ENCODE measurements around the gene TMEM208. TPM values are rescaled to one million over a fixed set of nuclear protein-coding genes. Genes with fewer than 3 reads are reported as not detected.

Gene TMEM208
- total RNA-seq, 1 donor from 2014 or later, result 36.8 TPM

GRCh38 chr16:67248401-67249177, 21.7 kb downstream of the TMEM208 start, which contains the start of gene SLC9A5:
SLC9A5 (plus strand) TSS chr16:67248979; CDS start chr16:67249015, 36 bp downstream.
- DNase-seq (ENCODE audit: extremely low read depth, low read depth, low spot score), result no peak

- DNase-seq (ENCODE audit: extremely low read depth, low read depth, low spot score), result no peak
Observed at GRCh38 chr16:67249178-67250044, 22.5 kb downstream of the TMEM208 start.

DNA sequence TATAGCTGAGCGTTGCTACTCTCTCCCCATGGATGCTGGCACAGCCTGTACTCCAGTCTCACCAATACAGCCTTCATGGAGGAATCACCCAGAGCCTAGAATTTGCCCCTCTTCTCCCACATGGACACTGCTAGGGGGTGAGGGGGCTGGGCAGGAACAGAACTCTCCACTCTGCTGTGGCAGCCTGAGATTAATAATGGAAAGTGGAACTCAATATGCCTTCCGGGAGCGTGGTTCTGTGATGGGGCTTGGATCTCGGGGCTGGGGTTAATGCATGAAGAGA, 23.1 kb downstream of the TMEM208 start:
- no peak for DNase-seq (ENCODE audit: extremely low read depth, low read depth, low spot score)

- DNase-seq (ENCODE audit: extremely low read depth, low read depth, low spot score), result no peak
Observed at GRCh38 chr16:67252609-67253497, 25.9 kb downstream of the TMEM208 start.

DNA sequence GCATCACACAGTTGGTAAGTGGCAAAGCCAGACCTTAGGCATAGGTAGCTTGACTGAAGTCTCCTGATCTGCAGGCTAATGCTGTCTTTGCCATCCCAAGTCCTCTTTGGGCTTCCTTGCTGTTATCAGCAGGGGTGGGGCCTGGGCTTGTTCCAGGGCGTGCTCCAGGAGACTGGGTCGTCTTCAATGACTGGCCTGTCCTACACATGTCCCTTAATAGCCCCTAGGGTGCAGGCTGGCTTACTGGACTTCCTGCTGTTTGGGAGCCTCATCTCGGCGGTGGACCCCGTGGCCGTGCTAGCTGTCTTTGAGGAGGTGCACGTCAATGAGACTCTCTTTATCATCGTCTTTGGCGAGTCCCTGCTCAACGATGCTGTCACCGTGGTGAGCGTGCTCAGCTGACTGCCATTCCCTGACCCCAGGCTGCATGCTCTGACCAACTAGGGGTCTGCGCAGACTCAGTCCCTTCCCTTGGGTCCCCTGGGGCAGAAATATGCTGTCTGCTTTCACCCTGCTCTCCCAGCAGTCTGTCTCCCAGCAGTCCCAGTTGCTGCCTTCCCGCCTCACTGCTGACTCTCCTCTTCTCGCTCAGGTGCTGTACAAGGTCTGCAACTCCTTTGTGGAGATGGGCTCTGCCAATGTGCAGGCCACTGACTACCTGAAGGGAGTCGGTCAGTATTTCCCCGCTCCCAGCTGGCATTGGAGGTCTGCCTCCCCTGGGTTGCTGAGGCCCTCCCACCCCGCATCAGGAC, 28.0 kb downstream of the TMEM208 start:
- DNase-seq (ENCODE audit: extremely low read depth, low read depth, low spot score), result no peak

GRCh38 chr16:67255553-67256221, 28.8 kb downstream of the TMEM208 start:
- no peak for DNase-seq (ENCODE audit: extremely low read depth, low read depth, low spot score)

- no peak for DNase-seq (ENCODE audit: extremely low read depth, low read depth, low spot score)
Observed at GRCh38 chr16:67256701-67257230, 29.8 kb downstream of the TMEM208 start.

GRCh38 chr16:67257486-67258160, 30.7 kb downstream of the TMEM208 start:
- no peak for DNase-seq (ENCODE audit: extremely low read depth, low read depth, low spot score)

DNA sequence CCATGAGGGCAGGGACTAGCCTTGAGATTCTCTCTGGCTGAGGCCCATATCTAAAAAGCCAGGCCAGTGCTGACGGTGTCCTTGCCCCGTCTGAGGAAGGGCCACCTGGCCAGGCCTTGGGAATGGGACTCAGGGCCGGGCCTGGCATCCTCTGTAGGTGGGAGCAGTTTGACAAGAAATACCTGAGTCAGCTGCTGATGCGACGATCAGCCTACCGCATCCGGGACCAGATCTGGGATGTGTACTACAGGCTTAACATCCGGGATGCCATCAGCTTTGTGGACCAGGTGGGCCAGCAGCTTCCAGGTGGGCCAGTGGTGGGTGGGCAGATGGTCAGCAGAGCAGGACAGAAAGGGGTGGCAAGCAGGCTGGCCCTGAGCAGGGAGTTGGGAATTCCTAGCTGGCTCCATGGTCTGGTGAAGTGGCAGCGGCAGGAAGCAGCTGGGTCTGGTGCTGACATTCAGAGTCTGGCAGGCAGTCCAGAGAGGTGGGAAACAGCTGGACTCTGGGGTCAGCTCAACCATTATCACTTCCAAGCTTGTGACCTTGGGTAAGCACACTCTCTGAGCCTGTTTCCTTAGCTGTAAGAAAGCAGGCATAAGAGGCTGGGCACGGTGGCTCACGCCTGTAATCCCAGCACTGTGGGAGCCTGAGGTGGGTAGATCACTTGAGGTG, 31.4 kb downstream of the TMEM208 start:
- DNase-seq (ENCODE audit: extremely low read depth, low read depth, low spot score), result no peak

DNA sequence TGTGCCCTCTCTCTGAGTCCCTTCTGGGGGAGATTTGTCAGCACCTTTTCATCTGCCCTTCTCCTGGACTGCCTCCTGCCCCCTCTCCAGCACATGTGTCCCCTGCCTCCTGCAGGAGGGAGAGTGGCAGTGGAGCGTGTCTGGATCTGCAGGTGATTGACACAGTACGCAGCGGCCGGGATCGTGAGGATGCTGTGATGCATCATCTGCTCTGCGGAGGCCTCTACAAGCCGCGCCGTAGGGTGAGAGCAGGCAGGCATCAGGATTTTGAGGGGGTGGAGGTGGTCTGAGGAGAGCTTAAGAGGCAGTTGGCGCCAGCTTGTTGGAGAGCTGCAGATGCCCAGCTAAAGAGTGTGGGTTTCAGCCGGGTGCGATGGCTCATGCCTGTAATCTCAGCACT, 32.8 kb downstream of the TMEM208 start:
- DNase-seq (ENCODE audit: extremely low read depth, low read depth, low spot score), result no peak

DNA sequence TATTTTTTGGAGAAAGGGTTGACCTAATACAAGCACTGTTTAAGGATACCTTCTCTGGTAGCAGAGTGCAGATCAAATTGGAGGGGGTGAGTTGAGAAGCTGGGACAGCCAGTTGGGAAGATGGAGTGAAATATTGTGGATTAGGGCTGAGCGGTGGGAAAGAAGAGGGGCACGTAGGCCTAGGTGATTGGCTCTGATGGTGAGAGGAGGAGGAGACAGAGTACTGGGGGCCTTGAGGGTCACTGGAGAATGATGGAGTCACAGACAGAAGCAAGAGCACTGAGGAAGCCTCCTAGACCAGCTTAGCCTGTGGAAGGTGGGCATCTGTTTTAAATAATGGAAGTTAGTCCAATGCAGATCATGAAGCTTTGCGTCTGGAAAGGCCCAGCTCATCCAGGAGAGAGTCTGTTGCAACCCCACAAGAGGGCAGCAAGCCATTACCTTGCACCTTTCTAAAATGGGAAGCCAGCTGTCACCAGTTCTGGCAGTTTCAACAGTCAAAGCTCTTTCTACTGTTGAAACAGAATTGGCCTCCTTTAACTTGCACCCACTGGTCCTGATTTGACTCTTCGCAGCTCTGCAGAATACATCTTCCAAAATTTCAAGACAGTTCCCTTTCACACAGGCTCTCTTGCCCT, 33.6 kb downstream of the TMEM208 start:
- no peak for DNase-seq (ENCODE audit: extremely low read depth, low read depth, low spot score)

DNA sequence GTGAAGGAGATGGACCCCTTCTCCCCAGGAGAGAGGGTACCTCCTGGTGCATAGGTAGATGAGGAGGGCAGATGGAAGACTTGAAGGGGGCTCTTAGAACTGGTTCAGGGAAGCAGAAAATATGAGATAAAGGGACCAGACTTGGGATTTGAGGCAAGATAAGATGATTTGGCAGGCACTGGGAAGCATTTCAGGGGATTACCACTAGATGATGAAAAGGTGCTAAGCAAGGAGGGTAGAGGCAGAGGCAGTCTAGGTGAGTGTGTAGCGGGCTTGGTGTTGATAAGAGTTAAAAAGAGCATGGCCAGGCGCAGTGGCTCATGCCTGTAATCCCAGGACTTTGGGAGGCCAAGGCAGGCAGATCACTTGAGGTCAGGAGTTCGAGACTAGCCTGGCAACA, 36.3 kb downstream of the TMEM208 start:
- DNase-seq (ENCODE audit: extremely low read depth, low read depth, low spot score), result no peak

DNA sequence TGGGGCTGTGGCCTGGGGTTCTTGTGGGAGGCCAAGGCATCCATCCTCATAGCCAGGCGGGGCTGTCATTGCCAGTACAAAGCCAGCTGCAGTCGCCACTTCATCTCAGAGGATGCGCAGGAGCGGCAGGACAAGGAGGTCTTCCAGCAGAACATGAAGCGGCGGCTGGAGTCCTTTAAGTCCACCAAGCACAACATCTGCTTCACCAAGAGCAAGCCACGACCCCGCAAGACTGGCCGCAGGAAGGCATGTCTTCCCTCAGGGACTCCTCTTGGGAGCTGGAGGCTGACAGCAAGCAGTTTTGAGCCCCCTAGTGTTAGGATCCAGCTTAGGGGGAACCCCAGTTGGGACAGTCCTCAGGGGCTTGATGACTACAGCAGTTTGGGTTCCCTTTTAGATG, 37.3 kb downstream of the TMEM208 start:
- DNase-seq (ENCODE audit: extremely low read depth, low read depth, low spot score), result no peak

GRCh38 chr16:67264866-67265265, 37.9 kb downstream of the TMEM208 start:
- DNase-seq (ENCODE audit: extremely low read depth, low read depth, low spot score), result no peak

DNA sequence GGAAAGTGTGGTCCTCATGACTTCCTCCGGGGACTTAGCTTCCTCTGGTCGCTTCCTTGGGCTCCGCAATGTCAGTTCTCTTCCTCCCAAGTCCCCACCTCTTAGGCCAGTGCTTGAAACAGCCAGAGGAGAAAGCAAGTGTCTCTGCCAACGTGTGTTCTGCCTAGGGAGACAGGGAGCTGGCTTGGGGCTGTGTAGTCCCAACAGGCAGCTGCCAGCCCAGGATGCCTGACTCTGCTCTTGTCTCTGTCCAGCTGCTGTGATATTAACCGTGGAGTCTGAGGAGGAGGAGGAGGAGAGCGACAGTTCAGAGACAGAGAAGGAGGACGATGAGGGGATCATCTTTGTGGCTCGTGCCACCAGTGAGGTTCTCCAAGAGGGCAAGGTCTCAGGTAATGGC, 38.9 kb downstream of the TMEM208 start:
- no peak for DNase-seq (ENCODE audit: extremely low read depth, low read depth, low spot score)

- peak; percentile 81 for DNase-seq (ENCODE audit: extremely low read depth, low read depth, low spot score)
Observed at GRCh38 chr16:67268136-67268579, 41.2 kb downstream of the TMEM208 start.

DNA sequence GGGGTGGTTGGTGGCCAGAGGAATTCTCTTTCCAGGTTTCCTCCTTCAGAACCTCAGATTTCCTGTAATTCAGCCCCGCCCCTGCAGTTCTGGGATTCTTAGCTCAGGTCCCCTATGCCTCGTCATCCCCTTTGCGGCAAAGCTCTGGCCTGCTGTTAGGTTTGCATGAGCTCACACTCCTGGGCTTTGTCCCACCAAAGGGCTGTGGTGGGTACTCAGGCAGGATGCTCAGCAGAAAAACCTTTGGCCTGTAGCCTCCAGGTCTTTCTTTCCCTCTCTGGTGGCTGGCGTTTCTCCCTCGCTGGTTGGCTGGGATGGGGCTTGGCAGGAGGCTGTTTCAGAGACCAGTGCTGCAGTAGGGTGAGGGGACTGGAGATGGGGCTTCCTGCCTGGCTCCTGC, 42.8 kb downstream of the TMEM208 start:
- no peak for DNase-seq (ENCODE audit: extremely low read depth, low read depth, low spot score)

DNA sequence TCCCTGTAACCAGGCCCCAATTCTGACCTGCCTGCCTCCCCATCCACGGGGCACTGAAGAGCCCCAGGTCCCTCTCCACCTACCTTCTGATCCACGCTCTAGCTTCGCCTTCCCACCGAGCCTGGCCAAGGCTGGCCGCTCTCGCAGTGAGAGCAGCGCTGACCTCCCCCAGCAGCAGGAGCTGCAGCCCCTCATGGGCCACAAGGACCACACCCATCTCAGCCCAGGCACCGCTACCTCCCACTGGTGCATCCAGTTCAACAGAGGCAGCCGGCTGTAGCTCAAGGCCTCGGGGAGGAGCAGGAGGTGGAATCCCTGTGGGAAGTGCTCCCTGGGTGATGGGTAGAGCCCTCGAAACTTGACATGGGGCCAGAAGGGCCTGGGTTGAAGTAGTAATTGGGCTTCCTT, 44.0 kb downstream of the TMEM208 start:
- no peak for DNase-seq (ENCODE audit: extremely low read depth, low read depth, low spot score)
